Renal cortex interstitium (tissue), 11 donors: ENCODE measurements around the gene RUNX2. TPM values are rescaled to one million over a fixed set of nuclear protein-coding genes. Genes with fewer than 3 reads are reported as not detected.

Experiments
- DNase-seq, 11 donors: peaks; one replicate each; pipeline ENCODE4 v3.0.0-alpha.2; 2013; ENCODE audit warnings: low read depth in 9 of 11, low spot score in 4 of 11; ENCODE audit errors: extremely low read depth in 1 of 11
- polyA plus RNA-seq, 3 donors: library from polyadenylated mRNA; unstranded; fragments of 120-200 nt; gene quantifications; one replicate each; pipeline ENCODE4 v1.2.1, GENCODE V29; 2013; ENCODE audit not compliant: insufficient read length in 3 of 3

Gene RUNX2
- polyA plus RNA-seq, 3 donors, result 2.4 to 3.8 (median 3.0) TPM

DNA sequence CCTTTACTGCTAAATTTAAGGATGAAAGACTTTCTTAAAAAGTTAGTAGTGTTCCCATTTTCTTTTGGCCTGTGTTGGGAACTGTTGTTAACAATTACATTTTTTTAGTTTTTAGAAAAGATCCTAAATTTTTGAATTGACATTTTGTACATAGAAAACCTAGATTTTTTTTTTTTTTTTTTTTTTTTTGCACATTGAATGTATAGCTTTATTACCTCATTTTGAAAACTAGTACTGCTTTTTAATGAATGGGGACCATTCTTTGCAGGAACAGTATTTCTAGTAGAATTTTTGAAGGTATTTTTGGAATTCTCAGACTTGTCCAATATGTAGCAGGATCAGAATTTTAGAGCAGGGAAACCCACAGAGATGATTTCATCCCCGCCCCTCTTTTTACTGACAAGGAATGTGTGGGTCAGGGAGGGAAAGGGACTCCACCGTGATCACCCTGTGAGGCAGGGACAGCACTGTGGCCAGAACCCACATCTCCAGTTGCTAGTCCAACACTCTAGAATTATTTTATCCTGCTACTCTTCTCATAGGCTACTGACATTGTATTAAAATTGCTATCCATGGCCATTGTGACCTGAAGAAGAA, 204.0 kb downstream of the RUNX2 start:
- DNase-seq, result no peak

DNA sequence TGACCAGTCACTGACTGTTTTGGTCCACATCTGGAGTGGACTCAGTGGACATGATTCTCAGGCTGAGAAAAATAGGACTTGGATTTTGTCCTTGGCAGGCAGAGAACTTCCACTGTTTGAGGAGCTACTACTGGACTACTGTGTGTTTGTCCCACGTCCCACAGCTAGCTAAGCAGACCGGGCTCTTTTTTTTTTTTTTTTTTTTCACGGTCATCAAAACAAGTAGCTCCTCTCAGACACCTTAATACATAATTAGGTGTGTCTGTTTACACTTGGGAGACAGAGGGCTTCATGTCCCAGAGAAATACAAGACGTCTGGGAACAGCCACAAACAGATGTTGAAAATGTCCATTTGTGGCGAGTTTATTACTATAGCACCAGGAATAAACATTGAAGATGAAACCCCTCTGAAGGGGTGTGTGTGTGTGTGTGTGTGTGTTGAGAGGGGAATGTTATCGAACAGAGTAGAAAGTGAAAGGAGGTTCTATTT, 204.6 kb downstream of the RUNX2 start:
- peak in 2 of 11 donors; percentile 23 to 27 for DNase-seq

DNA sequence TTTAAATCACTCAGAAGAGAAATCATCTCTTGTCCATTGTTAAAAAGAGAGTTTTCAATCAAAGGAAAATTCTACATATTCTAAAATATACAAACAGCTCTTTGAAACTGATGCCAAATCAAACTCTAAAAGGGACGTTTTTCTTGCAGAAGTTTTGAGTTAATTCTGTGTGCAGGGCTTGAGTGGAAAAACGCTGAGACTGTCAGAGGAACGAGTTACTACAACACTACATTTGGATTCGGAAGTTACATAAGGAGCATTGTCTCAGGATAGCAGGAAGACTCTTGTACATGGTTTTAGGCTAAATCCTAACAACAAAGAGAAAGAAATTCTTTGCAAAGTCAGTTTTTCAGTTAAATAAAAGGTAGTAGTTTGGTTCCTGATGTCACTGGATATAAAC, 205.3 kb downstream of the RUNX2 start:
- DNase-seq, result peak in 2 of 11 donors; percentile 29 to 38

DNA sequence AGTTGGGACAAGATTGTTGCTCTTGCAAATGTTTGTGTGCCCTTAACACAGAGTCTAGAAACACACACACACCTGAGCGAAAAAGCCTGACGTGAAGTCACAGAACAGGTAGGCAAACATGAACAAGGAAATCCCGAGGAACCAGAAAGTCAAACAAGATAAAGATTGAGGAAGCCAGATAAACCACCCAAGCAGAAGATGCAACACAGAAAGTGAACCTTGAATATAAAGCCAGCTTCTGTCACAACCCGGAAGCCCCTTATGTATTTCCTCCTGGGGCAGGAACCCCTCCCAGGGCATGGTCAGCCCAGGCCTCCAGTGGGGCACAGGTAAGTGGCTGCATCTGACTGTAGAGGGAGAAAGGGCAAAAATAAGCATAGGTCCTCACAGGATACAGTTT, 207.8 kb downstream of the RUNX2 start:
- DNase-seq, result no peak

DNA sequence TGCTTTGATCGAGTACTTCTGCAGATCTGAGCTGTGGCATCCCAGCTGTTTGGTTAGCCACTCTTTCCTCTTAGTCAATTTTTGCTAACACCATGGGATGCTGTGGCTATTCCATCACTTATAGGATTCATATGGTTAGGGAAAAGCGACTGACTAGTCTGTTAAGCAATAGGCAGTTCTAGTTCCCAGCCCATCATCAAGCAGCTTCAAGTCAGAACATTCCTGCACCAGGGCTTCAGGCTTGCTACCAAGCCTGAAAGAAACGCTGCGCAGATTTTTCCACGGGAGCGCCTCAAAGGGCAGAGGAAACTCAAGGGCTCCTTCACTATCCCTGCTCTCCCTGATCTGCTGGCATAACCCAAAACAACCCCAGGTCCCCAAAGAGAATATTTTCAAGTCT, 209.4 kb downstream of the RUNX2 start:
- DNase-seq, result no peak

DNA sequence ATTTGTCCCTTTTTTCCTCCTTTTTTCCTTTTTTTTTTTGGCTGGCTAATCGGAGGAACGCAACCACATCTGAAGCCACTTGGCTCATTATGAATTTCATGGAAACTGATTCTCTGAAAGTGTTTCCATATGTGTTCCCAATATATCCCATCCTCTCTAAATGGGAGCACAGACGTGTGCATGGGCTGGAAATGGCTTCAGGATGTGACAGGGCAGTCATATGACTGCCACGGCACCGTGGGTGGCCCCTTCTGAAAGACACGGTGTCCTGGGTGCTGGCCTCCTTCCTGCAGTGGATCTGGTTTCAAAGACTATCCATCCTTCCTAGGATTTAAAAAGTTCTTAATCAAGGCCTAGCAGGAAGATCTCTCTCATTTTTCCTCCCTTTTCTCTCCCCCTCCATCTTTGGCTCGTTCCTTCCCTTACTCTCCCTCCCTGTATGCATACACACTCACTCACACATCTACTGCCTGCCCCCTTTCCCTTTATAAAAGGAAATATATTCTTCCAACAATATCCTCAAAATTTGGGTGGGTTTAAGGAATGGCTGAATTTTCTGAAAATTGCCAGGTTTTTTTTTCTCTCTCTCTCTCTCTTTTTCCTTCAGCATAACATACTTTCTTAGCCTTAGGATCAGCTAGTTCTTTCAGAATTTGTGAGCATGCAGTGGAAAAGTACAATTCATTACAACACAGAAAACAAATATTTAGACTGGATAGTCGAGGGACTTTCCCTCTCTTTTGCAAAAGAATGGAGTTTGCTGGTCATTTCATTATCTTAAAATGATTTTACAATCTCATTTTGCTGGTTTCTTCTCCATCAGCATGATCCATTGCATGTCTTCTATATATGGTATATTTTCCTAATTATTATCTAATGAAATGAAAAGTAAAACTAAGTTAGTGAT, 210.8 kb downstream of the RUNX2 start:
- no peak for DNase-seq

DNA sequence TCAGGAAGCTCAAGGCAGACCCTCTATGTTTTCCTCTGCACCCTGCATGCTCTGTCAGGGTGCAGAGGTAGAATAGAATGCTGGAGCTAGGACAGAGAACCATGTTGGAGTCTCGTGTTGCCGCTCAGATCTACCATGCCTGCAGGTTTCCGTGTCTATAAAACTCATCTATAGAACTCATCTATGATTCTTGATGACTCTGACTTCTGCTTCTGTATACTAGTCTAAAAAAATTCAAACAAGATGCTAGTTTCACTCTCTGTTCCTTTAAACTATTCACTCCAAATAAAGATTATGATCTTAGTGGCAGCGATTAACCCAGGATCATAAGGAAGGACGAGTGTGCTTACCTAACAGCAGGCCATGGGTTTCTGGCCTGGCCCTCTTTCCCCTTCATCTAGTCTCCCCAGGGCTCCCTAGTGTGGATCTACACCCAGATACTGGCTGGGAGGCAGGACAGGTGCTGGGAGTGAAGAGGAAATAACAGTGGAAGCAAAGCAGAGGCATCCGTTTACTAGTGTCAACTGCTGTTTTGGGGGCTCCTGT, 212.3 kb downstream of the RUNX2 start:
- DNase-seq, result no peak

DNA sequence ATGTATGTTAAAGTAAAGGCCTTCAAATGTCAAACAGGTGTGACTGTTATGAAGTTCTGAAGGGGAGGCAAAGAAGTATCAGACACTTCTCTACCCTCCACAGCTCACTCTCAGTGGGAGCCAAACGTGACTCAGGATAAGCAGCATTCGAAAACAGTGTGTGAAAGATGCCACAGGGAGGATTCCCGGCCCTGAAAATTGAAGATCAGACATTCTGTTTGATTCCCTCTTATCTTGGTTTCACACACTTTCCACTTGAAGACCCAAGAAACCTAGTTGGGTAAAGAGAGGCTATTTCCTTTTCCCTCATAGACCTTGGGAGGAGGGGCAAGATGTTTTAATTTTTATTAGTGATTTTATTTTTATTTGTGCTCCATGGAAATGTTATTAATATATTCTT, 213.8 kb downstream of the RUNX2 start:
- DNase-seq, result no peak

DNA sequence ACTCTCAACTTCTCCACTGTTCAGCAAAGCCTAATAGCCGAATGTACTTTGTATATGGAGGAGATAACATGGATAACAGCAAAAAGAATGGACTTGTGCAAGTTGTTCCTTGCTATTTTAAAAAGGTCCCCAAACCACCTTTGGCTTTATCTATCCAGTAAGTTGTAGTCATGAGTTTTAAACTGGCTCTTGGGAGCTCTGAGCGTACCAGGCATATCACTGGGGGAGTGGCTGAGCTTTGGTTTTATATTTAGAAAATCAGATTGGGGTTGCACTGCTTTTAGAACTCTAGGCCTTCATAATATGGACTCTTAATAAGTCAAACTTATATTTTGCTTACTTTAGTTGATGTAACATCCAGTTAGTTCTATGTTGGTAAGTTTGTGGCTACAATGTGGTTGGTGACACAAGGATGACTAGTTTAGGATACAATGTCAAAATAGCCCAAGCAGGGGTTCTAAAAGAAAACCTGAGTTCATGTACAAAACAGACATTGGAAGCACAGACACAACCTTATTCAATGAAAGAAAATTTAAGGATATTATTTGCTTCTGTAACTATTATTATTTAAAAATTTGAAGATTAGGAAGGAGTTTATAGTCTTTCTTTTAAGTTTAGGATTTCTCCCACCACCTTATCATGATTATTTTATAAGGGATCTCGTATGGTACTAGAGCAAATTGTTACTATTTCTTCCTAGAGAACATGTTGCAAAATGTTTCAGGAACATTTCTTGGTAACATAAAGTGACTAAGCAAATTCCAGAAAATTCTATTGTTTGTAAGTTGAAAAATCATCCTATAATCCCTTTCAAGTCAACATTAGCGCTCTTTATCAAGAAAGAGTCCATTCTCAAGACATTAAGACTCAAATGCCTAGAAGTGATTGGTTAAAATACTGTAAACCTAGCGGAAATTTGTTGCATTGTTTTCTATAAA, 215.4 kb downstream of the RUNX2 start:
- DNase-seq, result no peak

DNA sequence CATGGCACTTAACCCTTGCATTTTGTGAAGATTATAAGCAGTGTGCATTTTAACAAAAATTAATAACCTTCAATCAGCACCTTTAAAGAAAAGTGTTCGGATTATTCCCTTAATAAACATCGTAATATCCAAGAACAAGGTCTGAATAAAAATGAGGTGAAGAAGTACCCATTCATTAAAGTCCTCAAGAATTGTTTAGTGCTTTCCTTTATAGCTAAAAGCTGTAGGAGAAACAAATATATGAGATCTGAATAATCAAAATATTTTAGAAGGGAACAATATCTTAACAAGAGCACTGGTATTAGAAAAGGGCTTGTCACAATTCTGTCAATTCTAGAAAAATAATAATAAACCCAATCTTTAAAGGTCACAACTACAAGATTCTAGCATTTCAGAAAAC, 217.3 kb downstream of the RUNX2 start:
- DNase-seq, result no peak

DNA sequence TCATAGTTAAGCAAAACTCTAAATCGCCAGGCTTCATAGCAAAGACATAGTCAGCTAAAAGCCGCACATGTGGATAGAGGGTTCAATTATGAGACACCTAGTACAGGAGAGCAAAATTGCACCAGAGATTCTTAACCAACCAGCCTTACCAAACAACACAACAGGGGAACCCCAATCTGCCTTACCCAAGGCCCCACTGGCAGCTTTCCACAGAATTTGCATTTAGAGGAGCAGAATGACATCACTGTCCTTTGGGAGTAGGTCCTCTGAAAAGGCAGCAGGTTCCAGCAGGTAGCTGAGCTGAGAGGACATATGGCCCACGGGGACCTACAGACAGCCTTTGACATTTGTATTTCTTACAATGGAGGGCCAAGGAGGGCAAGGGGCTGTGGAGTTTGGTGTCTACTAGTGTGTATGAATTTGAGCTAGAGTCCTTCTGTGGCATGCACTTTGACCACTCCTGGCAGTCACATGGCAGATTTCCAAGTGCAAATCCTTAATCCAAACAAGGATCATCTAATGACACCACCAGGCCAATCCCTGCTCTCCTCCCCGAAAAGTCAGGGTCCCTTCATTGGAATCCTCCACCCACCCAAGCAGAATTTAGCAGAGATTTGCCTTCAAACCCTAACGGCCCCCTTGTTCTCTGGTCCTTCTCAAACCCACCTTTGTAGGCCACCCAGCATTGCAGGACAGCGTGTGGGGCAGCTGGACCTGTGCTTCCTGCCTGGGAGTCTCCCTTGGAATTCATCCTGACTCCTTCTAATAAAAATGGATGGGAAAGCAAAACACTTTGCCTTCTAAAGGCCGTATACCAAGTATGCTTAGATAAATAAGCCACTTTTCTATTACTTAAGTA, 220.8 kb downstream of the RUNX2 start:
- DNase-seq, result no peak

DNA sequence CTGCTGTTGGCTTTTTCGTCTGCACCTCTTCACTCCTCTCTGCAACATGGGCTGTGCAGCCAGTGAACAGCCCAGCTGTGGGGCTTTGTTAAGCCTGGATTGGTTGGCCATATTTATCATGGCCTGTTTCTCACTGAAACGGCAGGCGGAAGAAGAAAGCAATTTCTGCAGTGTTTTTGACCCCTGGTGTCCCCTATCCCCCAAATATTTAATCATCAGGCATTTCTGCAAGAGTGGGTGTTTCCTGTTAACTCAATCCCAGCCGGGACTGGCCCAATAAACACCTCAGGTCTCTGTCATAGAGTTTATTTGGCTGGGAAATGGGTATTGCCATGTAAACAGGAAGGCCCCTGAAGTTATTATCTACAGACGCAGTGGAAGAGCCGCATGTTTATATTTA, 224.4 kb downstream of the RUNX2 start:
- DNase-seq, result no peak

DNA sequence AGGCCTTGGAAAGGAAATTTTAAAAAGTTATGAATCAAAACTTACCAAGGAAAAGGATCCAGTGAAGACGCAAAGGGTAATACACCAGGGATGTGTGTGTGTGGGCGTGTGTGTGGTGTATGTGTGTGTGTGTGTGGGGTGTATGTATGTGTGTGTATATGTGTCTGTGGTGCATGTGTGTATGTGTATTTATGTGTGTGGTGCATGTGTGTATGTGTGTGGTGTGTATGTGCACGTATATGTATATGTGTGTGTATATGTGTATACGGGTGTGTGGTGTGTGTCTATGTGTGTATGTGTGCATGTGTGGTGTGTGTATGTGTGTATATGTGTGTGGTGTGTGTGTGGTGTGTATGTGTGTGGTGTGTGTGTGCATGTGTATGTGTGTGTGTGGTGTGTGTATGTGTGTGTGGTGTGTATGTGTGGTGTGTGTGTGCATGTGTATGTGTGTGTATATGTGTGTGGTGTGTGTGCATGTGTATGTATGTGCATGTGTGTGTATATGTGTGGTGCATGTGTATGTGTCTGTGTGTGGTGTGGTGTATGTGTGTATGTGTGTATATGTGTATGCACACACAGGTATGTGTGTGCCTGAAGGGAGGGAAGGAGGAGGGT, 225.7 kb downstream of the RUNX2 start:
- DNase-seq, result no peak

DNA sequence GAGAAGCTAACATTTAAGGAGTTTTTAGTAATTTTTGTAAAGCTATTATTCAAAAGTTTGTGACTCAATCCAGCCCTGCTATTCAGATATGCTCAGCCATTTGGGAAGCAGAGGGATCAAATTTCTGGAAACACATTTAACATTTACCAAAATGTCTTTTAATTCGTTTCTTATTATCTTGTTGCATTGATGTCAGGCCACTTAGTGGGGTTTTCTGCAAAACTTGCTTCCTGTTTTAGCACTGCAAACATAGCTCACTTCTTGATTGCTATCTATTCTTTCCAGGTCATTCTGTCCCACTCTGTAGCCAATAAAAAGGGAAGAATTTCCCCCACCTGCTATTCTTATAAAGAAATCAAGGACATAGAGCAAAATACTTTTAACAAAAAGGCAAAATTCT, 226.5 kb downstream of the RUNX2 start:
- no peak for DNase-seq

DNA sequence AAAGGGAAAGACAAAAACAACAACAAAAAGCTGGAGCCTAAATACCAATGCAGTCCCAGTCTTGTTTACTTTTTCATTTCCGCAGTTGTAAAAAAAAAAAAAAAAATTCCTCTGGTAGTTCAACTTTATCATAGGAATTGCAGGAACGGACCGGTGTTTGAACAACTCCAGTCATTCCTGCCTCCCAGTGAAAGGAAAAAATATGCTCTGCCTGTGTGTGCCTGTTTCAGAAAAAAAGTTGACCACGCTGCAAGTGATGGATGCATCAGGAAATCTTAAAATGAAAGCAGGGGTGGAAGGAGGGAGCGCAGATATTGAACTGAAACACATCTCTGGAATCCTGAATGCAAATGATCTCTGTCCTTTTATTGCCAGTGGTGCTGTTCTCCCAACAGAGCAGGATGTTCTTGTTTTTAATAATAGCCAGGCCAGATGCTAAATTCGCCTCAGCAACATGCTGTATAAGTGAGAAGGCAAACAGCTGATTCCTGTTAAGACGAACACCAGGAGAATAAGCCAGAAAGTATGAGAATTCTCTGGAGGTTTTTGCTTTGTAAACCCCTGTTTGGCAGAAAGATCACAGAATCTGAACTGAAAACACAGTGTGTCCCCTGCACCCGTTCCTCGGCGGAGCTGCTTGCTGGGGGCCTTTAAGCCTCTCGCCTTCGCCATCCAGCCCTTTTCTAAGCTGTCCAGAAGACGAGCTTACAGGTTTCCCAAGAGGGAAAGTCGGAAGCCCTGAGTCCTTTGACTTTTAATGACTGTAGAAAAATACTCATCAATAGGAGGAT, 228.0 kb downstream of the RUNX2 start:
- DNase-seq, result peak in 1 of 11 donors; percentile 37

DNA sequence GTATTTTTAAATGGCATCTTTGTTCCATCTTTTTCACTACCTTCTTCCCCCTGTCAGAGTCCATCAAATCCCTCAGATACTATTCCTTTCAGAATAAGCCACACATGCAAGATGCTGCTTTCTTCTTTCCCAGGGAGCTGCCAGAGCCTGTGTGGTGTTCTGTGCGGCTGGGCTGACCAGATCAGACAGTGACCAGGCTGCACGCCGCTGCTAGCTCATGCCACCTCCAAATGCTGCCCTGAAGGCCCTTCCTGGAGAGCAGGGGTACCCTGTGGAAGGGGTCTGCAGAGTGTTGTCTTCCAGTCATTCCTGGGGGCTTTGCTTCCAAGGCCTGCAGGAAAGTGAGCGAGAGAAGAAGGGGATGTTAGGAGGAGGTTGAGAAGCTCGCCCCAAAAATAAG, 228.7 kb downstream of the RUNX2 start:
- DNase-seq, result no peak

DNA sequence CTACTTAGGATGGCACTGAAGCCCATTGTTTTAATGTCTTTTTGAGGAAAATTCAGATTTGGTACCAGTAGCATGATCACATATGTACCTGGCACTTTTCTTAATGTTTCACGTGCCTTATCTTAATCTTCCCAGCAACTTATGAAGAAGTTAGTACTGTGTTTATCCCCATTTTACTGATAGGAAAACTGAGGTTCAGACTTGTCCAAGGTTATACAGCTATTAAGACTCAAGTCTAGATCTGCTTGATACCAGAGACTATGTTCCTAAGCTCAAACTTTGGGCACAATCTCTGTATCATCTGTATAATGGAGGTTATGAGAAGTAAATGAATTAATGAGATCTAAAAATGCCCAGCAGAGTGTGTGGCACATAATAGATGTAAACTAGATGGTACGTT, 229.3 kb downstream of the RUNX2 start:
- DNase-seq, result no peak
